Panc1 (cell line): ENCODE measurements around the gene PFKL.

Experiments used
- CTCF ChIP-seq: fragments of 450-650 bp; IDR thresholded peaks from 2 replicates; pipeline ENCODE4 v1.5.1; 2017; ENCODE audit warnings: mild to moderate bottlenecking
- POLR2AphosphoS5 ChIP-seq: IDR thresholded peaks from 2 replicates; pipeline ENCODE4 v1.6.1; 2012; ENCODE audit warnings: mild to moderate bottlenecking, low read depth, low read length, moderate library complexity
- TCF7L2 ChIP-seq: IDR thresholded peaks from 2 replicates; pipeline ENCODE4 v1.6.1; 2011; ENCODE audit warnings: mild to moderate bottlenecking, low read depth, low read length, inconsistent platforms
- TF ChIP-seq, protein P1 (sequence below), 2 experiments: IDR thresholded peaks; 2 replicates each; pipeline ENCODE4 v1.6.1; 2011 to 2012; ENCODE audit warnings: low read depth in 2 of 2, control low read depth in 1 of 2, low read length in 1 of 2, mild to moderate bottlenecking in 1 of 2, moderate library complexity in 1 of 2; ENCODE audit not compliant: insufficient read depth in 1 of 2

- TF ChIP-seq CTCF (no peak), POLR2AphosphoS5 (no peak), TCF7L2 (no peak)
- TF ChIP-seq, protein P1, sequence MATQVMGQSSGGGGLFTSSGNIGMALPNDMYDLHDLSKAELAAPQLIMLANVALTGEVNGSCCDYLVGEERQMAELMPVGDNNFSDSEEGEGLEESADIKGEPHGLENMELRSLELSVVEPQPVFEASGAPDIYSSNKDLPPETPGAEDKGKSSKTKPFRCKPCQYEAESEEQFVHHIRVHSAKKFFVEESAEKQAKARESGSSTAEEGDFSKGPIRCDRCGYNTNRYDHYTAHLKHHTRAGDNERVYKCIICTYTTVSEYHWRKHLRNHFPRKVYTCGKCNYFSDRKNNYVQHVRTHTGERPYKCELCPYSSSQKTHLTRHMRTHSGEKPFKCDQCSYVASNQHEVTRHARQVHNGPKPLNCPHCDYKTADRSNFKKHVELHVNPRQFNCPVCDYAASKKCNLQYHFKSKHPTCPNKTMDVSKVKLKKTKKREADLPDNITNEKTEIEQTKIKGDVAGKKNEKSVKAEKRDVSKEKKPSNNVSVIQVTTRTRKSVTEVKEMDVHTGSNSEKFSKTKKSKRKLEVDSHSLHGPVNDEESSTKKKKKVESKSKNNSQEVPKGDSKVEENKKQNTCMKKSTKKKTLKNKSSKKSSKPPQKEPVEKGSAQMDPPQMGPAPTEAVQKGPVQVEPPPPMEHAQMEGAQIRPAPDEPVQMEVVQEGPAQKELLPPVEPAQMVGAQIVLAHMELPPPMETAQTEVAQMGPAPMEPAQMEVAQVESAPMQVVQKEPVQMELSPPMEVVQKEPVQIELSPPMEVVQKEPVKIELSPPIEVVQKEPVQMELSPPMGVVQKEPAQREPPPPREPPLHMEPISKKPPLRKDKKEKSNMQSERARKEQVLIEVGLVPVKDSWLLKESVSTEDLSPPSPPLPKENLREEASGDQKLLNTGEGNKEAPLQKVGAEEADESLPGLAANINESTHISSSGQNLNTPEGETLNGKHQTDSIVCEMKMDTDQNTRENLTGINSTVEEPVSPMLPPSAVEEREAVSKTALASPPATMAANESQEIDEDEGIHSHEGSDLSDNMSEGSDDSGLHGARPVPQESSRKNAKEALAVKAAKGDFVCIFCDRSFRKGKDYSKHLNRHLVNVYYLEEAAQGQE (IDR thresholded peaks at IDR 0.05; ENCODE audit: insufficient read depth in 1 of 2, low read depth in 2 of 2, low read length in 1 of 2): no peak
Observed at GRCh38 chr21:44298301-44298700, 1.6 kb upstream of the PFKL start.
